GM19468 (cell line): ENCODE data around the gene PDE6A.

Experiments used
- ATAC-seq: cut with Tn5 transposase; IDR thresholded peaks from one replicate; pipeline ENCODE4 v1.9.1; 2021; ENCODE audit warnings: mild to moderate bottlenecking, moderate library complexity, moderate number of reproducible peaks; ENCODE audit not compliant: unreplicated experiment; ENCODE audit errors: extremely low read depth

Gene PDE6A

GRCh38 chr5:149944666-149945065 lies at the start of gene PDE6A:
Gene PDE6A (minus strand): TSS chr5:149944793. CDS start chr5:149944673, 120 bp downstream.
- ATAC-seq, result no peak

- no peak for ATAC-seq
Measured at GRCh38 chr5:149993471-149993870, 48.9 kb upstream of the PDE6A start.

- ATAC-seq, result peak; percentile 74
Measured at GRCh38 chr5:149990518-149991376, 46.2 kb upstream of the PDE6A start.

- no peak for ATAC-seq
Measured at GRCh38 chr5:149988126-149988525, 43.5 kb upstream of the PDE6A start.

GRCh38 chr5:149982505-149982904 lies 37.9 kb upstream of the PDE6A start:
- ATAC-seq, result no peak

GRCh38 chr5:149981206-149981605 lies 36.6 kb upstream of the PDE6A start:
- ATAC-seq, result no peak

GRCh38 chr5:149979896-149980295 lies 35.3 kb upstream of the PDE6A start:
- ATAC-seq, result no peak

- ATAC-seq, result no peak
Measured at GRCh38 chr5:149975409-149975808, 30.8 kb upstream of the PDE6A start.

- no peak for ATAC-seq
Measured at GRCh38 chr5:149969181-149969930, 24.8 kb upstream of the PDE6A start.

- no peak for ATAC-seq
Measured at GRCh38 chr5:149966946-149967345, 22.4 kb upstream of the PDE6A start.

- no peak for ATAC-seq
Measured at GRCh38 chr5:149963729-149964128, 19.1 kb upstream of the PDE6A start.

- no peak for ATAC-seq
Measured at GRCh38 chr5:149962601-149963300, 18.2 kb upstream of the PDE6A start.

- ATAC-seq, result no peak
Measured at GRCh38 chr5:149961957-149962409, 17.4 kb upstream of the PDE6A start.

- ATAC-seq, result no peak
Measured at GRCh38 chr5:149961186-149961685, 16.6 kb upstream of the PDE6A start.

- ATAC-seq, result peak; percentile 98
Measured at GRCh38 chr5:149960272-149961185, 15.9 kb upstream of the PDE6A start, which contains the start of gene SLC26A2. Gene SLC26A2 (plus strand): TSS chr5:149960758. CDS start chr5:149977653, 16,895 bp downstream.

GRCh38 chr5:149959406-149960236 lies 15.0 kb upstream of the PDE6A start:
- no peak for ATAC-seq

- no peak for ATAC-seq
Measured at GRCh38 chr5:149957855-149958254, 13.3 kb upstream of the PDE6A start.

GRCh38 chr5:149956685-149957084 lies 12.1 kb upstream of the PDE6A start:
- no peak for ATAC-seq
